HepG2 (cell line): ENCODE data around the gene SLC6A16. TPM values are rescaled to one million over a fixed set of nuclear protein-coding genes. Genes with fewer than 3 reads are reported as not detected.
A peak's percentile ranks its signal among the peaks of the same experiment; 100 is the strongest.

Source experiments
- KLF12 ChIP-seq: sonication (generic); formaldehyde crosslinking; IDR thresholded peaks from 2 replicates; pipeline ENCODE4 v1.4.0; 2020; ENCODE audit warnings: missing genetic modification reagents, borderline replicate concordance
- LCORL ChIP-seq, 2 experiments: fragments of 450-650 bp in 1 of 2; sonication (generic) in 1 of 2; formaldehyde crosslinking in 1 of 2; IDR thresholded peaks; 2 replicates each; pipeline versions ENCODE4 v1.5.0 to v1.6.1; 2017 to 2020; ENCODE audit warnings: antibody characterized with exemption in 1 of 2, missing genetic modification reagents in 1 of 2
- RARG ChIP-seq: sonication (generic); formaldehyde crosslinking; IDR thresholded peaks from 2 replicates; pipeline ENCODE4 v1.4.0; 2020; ENCODE audit warnings: low read depth, mild to moderate bottlenecking, missing genetic modification reagents
- SAP130 ChIP-seq: IDR thresholded peaks from 2 replicates; pipeline ENCODE4 v1.6.1; 2016; ENCODE audit warnings: low read depth
- TFE3 ChIP-seq: IDR thresholded peaks from 2 replicates; pipeline ENCODE4 v1.6.1; 2016
- YY1 ChIP-seq: IDR thresholded peaks from 2 replicates; pipeline ENCODE4 v1.6.1; 2011; ENCODE audit warnings: low read length, low read depth, moderate library complexity, mild to moderate bottlenecking; ENCODE audit not compliant: insufficient read depth, insufficient replicate concordance
- ZBTB26 ChIP-seq: IDR thresholded peaks from 2 replicates; pipeline ENCODE4 v1.6.1; 2016; ENCODE audit warnings: missing compliant biosample characterization, missing genetic modification reagents, borderline replicate concordance
- ZFX ChIP-seq: sonication (generic); formaldehyde crosslinking; IDR thresholded peaks from 2 replicates; pipeline ENCODE4 v1.4.0; 2020; ENCODE audit warnings: mild to moderate bottlenecking, low read depth, missing genetic modification reagents, moderate library complexity
- ZFY ChIP-seq: sonication (generic); formaldehyde crosslinking; IDR thresholded peaks from 2 replicates; pipeline ENCODE4 v1.4.0; 2020; ENCODE audit warnings: missing genetic modification reagents
- ZMYM2 ChIP-seq: sonication (generic); formaldehyde crosslinking; IDR thresholded peaks from 2 replicates; pipeline ENCODE4 v1.8.0; 2022; ENCODE audit warnings: mild to moderate bottlenecking, missing genetic modification reagents
- ZNF12 ChIP-seq: sonication (generic); formaldehyde crosslinking; IDR thresholded peaks from 2 replicates; pipeline ENCODE4 v1.5.0; 2020; ENCODE audit warnings: missing genetic modification reagents
- ZNF20 ChIP-seq: sonication (generic); formaldehyde crosslinking; IDR thresholded peaks from 2 replicates; pipeline ENCODE4 v1.4.0; 2020; ENCODE audit warnings: mild to moderate bottlenecking, moderate library complexity, missing genetic modification reagents
- ZNF446 ChIP-seq: sonication (generic); formaldehyde crosslinking; IDR thresholded peaks from 2 replicates; pipeline ENCODE4 v1.5.0; 2020; ENCODE audit warnings: mild to moderate bottlenecking, missing genetic modification reagents
- ZNF501 ChIP-seq: sonication (generic); formaldehyde crosslinking; IDR thresholded peaks from 2 replicates; pipeline ENCODE4 v1.5.1; 2020; ENCODE audit warnings: mild to moderate bottlenecking, moderate library complexity, missing genetic modification reagents
- ZNF788 ChIP-seq: sonication (generic); formaldehyde crosslinking; IDR thresholded peaks from 2 replicates; pipeline ENCODE4 v1.5.0; 2020; ENCODE audit warnings: mild to moderate bottlenecking, missing genetic modification reagents, borderline replicate concordance
- polyA plus RNA-seq, 8 experiments: library from polyadenylated mRNA; depleted of rRNA in 3 of 8; stranded (reverse) in 7 of 8; unstranded in 1 of 8; fragments of >200 nt; fragmentation: Illumina TruSeq in 4 of 8; extraction: Trizol in 4 of 8; gene quantifications; 2 replicates each; pipeline versions ENCODE4 v1.2.1 to v1.2.3, GENCODE V29; 2011 to 2016; ENCODE audit warnings: low read depth in 4 of 8, missing spikeins in 1 of 8, mixed read lengths in 1 of 8; ENCODE audit not compliant: insufficient read depth in 1 of 8
- total RNA-seq, 5 experiments: library from RNA; depleted of rRNA; stranded (reverse); fragments of >200 nt; fragmentation: Illumina TruSeq; extraction: Trizol; gene quantifications; 2 replicates each; pipeline ENCODE4 v1.2.3, GENCODE V29; 2016; ENCODE audit warnings: low read depth in 1 of 5
- TF ChIP-seq, protein P1 (sequence below): sonication (generic); formaldehyde crosslinking; IDR thresholded peaks from 2 replicates; pipeline ENCODE4 v1.5.0; 2020; ENCODE audit warnings: mild to moderate bottlenecking, missing genetic modification reagents, moderate library complexity
- TF ChIP-seq, protein P2 (sequence below): IDR thresholded peaks from 2 replicates; pipeline ENCODE4 v1.6.1; 2016; ENCODE audit warnings: low read depth, borderline replicate concordance
- TF ChIP-seq, protein P3 (sequence below): sonication (generic); formaldehyde crosslinking; IDR thresholded peaks from 2 replicates; pipeline ENCODE4 v1.5.0; 2020; ENCODE audit warnings: missing genetic modification reagents
- TF ChIP-seq, protein P4 (sequence below): sonication (generic); formaldehyde crosslinking; IDR thresholded peaks from 2 replicates; pipeline ENCODE4 v1.9.0; 2022; ENCODE audit warnings: missing genetic modification reagents, mild to moderate bottlenecking, borderline replicate concordance

The SLC6A16 gene
- total and polyA plus RNA-seq, 2 of the 13 experiments (the other 11 are each of a cell fraction or from before 2014, with no cell fraction given), result 0.07 to 0.18 TPM

DNA sequence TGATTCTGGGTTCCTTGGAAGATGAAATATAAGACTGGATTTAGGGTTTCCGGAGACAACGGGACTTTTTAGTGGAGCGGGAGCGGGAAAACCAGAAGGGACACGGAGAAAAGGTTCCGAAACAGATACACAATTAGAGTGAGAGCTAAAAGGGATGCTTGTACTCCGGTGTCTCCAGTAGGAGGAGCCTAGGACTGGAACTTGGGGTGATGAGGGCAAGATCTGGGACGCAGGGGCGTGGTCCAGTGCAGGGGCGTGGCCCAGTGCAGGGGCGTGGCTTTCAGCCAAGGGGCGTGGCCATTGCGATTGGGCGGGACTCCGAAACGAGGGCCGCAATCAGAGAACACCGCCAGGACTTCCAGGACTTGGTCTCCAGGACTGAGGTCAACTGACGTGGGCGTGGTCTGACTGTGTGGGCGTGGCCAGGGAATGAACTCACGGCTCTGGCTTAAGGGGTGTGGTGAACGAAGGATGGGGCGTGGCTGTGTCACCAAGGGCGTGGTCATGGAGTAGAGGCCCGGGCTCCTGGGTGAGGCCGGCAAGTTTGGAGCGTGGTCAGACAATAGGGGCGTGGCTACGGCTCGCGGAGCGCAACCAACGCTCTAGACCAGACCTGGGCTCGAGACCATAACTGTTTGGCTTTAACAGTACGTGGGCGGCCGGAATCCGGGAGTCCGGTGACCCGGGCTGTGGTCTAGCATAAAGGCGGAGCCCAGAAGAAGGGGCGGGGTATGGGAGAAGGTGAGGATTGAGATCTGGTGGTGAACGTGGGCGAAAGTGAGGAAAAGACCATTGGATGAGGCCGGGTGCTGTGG lies 38.5 kb upstream of the SLC6A16 start, which contains the start of gene DKKL1 (continued):
- TF ChIP-seq LCORL (IDR thresholded peaks at IDR 0.05) (no peak), LCORL (CRISPR knock-in tag; IDR thresholded peaks at IDR 0.05) (no peak), ZFX (CRISPR knock-in tag) (peak; percentile 47; the same call in 1 of the 2 replicates), RARG (CRISPR knock-in tag) (no peak), ZMYM2 (CRISPR knock-in tag) (0 out of 2 replicates have a peak, but pooled peaks have one; percentile 44), SAP130 (CRISPR knock-in tag) (peak; percentile 70), ZNF788 (CRISPR knock-in tag) (peak; percentile 13; the same call in 1 of the 2 replicates), ZBTB26 (CRISPR knock-in tag) (peak; percentile 86), YY1 (no peak), ZNF12 (CRISPR knock-in tag) (no peak), KLF12 (CRISPR knock-in tag) (peak; percentile 59; the same call in 1 of the 2 replicates), ZNF20 (CRISPR knock-in tag) (no peak), ZFY (CRISPR knock-in tag) (peak; percentile 28; the same call in 1 of the 2 replicates), TFE3 (CRISPR knock-in tag) (no peak), ZNF501 (CRISPR knock-in tag) (peak; percentile 57), ZNF446 (CRISPR knock-in tag) (no peak)
- TF ChIP-seq, protein P1, sequence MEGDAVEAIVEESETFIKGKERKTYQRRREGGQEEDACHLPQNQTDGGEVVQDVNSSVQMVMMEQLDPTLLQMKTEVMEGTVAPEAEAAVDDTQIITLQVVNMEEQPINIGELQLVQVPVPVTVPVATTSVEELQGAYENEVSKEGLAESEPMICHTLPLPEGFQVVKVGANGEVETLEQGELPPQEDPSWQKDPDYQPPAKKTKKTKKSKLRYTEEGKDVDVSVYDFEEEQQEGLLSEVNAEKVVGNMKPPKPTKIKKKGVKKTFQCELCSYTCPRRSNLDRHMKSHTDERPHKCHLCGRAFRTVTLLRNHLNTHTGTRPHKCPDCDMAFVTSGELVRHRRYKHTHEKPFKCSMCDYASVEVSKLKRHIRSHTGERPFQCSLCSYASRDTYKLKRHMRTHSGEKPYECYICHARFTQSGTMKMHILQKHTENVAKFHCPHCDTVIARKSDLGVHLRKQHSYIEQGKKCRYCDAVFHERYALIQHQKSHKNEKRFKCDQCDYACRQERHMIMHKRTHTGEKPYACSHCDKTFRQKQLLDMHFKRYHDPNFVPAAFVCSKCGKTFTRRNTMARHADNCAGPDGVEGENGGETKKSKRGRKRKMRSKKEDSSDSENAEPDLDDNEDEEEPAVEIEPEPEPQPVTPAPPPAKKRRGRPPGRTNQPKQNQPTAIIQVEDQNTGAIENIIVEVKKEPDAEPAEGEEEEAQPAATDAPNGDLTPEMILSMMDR, result peak; percentile 49
- TF ChIP-seq, protein P2, sequence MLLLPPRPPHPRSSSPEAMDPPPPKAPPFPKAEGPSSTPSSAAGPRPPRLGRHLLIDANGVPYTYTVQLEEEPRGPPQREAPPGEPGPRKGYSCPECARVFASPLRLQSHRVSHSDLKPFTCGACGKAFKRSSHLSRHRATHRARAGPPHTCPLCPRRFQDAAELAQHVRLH (CRISPR knock-in tag), result no peak; the same call in 1 of the 2 replicates
- TF ChIP-seq, protein P3, sequence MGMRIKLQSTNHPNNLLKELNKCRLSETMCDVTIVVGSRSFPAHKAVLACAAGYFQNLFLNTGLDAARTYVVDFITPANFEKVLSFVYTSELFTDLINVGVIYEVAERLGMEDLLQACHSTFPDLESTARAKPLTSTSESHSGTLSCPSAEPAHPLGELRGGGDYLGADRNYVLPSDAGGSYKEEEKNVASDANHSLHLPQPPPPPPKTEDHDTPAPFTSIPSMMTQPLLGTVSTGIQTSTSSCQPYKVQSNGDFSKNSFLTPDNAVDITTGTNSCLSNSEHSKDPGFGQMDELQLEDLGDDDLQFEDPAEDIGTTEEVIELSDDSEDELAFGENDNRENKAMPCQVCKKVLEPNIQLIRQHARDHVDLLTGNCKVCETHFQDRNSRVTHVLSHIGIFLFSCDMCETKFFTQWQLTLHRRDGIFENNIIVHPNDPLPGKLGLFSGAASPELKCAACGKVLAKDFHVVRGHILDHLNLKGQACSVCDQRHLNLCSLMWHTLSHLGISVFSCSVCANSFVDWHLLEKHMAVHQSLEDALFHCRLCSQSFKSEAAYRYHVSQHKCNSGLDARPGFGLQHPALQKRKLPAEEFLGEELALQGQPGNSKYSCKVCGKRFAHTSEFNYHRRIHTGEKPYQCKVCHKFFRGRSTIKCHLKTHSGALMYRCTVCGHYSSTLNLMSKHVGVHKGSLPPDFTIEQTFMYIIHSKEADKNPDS (CRISPR knock-in tag), result no peak
- TF ChIP-seq, protein P4, sequence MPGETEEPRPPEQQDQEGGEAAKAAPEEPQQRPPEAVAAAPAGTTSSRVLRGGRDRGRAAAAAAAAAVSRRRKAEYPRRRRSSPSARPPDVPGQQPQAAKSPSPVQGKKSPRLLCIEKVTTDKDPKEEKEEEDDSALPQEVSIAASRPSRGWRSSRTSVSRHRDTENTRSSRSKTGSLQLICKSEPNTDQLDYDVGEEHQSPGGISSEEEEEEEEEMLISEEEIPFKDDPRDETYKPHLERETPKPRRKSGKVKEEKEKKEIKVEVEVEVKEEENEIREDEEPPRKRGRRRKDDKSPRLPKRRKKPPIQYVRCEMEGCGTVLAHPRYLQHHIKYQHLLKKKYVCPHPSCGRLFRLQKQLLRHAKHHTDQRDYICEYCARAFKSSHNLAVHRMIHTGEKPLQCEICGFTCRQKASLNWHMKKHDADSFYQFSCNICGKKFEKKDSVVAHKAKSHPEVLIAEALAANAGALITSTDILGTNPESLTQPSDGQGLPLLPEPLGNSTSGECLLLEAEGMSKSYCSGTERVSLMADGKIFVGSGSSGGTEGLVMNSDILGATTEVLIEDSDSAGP (CRISPR knock-in tag), result peak; percentile 49; the same call in 1 of the 2 replicates
